Mesodermal cell (in vitro differentiated cells): ENCODE data around the gene CARD11.

Source experiments
- H3K27ac ChIP-seq: 2 replicates; pipeline ENCODE4 v1.7.0; 2013; ENCODE audit warnings: mild to moderate bottlenecking, low read depth, low read length, moderate library complexity; ENCODE audit not compliant: severe bottlenecking
- H3K36me3 ChIP-seq: 2 replicates; pipeline ENCODE4 v1.7.1; 2013; ENCODE audit warnings: mild to moderate bottlenecking, low read length, moderate library complexity; ENCODE audit not compliant: control insufficient read depth, insufficient read depth
- H3K4me1 ChIP-seq: one replicate; pipeline ENCODE4 v1.7.1; 2013; ENCODE audit warnings: mild to moderate bottlenecking, low read length; ENCODE audit not compliant: insufficient read depth, control insufficient read depth, poor library complexity, severe bottlenecking
- H3K4me3 ChIP-seq: 2 replicates; pipeline ENCODE4 v1.7.0; 2013; ENCODE audit warnings: low read length, control low read depth, mild to moderate bottlenecking; ENCODE audit not compliant: insufficient read depth, poor library complexity, severe bottlenecking; ENCODE audit errors: extremely low read depth
- H3K9me3 ChIP-seq: 2 replicates; pipeline ENCODE4 v1.7.1; 2013; ENCODE audit warnings: mild to moderate bottlenecking, low read length, moderate library complexity; ENCODE audit not compliant: control insufficient read depth
- WGBS, 2 experiments: methylation state at CpG; one replicate each; pipeline ENCODE4 v1.1.5; 2013; ENCODE audit warnings: missing lambda C conversion rate in 2 of 2; ENCODE audit not compliant: insufficient coverage in 2 of 2; 5-methylcytosine and 5-hydroxymethylcytosine counted together

CARD11 gene

GRCh38 chr7:2886900-2887299, 156.8 kb downstream of the CARD11 start:
- no peaks in the 10 kb centered on the region for H3K4me1 ChIP-seq
- H3K36me3 ChIP-seq, result no peaks in the 10 kb centered on the region
- H3K9me3 ChIP-seq, result no peaks in the 10 kb centered on the region
- H3K4me3 ChIP-seq, result no peak overlapping the region
- WGBS, 2 experiments, result 37 to 39% methylated on average over 3 to 7 of the region's 12 CpGs
- no peak overlapping the region for H3K27ac ChIP-seq

GRCh38 chr7:2886391-2886790, 157.3 kb downstream of the CARD11 start:
- 70 to 84% methylated on average over 3 of the region's 5 CpGs for WGBS, 2 experiments
- Histone ChIP-seq H3K27ac (no peak overlapping the region), H3K36me3 (no peaks in the 10 kb centered on the region), H3K4me3 (no peak overlapping the region), H3K9me3 (no peaks in the 10 kb centered on the region), H3K4me1 (no peaks in the 10 kb centered on the region)

GRCh38 chr7:2884161-2884560, 159.5 kb downstream of the CARD11 start:
- H3K4me1 ChIP-seq, result peaks cover 5% of the 10 kb centered on the region
- H3K36me3 ChIP-seq, result no peaks in the 10 kb centered on the region
- 83 to 85% methylated on average over 6 of the region's 9 CpGs for WGBS, 2 experiments
- H3K27ac ChIP-seq, result no peak overlapping the region
- H3K4me3 ChIP-seq, result no peak overlapping the region
- H3K9me3 ChIP-seq, result no peaks in the 10 kb centered on the region

- H3K9me3 ChIP-seq, result no peaks in the 10 kb centered on the region
- 84 to 95% methylated on average over 16 to 17 of the region's 17 CpGs for WGBS, 2 experiments
- H3K4me1 ChIP-seq, result peaks cover 5% of the 10 kb centered on the region
- H3K36me3 ChIP-seq, result no peaks in the 10 kb centered on the region
- H3K27ac ChIP-seq, result no peak overlapping the region
- no peak overlapping the region for H3K4me3 ChIP-seq
These were observed 160.6 kb downstream of the CARD11 start for GRCh38 chr7:2883101-2883500.

- Histone ChIP-seq H3K36me3 (no peaks in the 10 kb centered on the region), H3K4me3 (no peak overlapping the region), H3K4me1 (peaks cover 5% of the 10 kb centered on the region), H3K27ac (no peak overlapping the region), H3K9me3 (no peaks in the 10 kb centered on the region)
- 70 to 79% methylated on average over 9 to 10 of the region's 10 CpGs for WGBS, 2 experiments
These were observed 161.6 kb downstream of the CARD11 start for GRCh38 chr7:2882111-2882510.

- no peak overlapping the region for H3K4me3 ChIP-seq
- H3K27ac ChIP-seq, result no peak overlapping the region
- WGBS, 2 experiments, result 80 to 90% methylated on average over 12 to 15 of the region's 18 CpGs
- H3K9me3 ChIP-seq, result no peaks in the 10 kb centered on the region
- H3K4me1 ChIP-seq, result peaks cover 5% of the 10 kb centered on the region
- H3K36me3 ChIP-seq, result no peaks in the 10 kb centered on the region
These were observed 162.7 kb downstream of the CARD11 start for GRCh38 chr7:2880874-2881533.

- no peak overlapping the region for H3K27ac ChIP-seq
- H3K9me3 ChIP-seq, result no peaks in the 10 kb centered on the region
- H3K36me3 ChIP-seq, result no peaks in the 10 kb centered on the region
- no peak overlapping the region for H3K4me3 ChIP-seq
- 86 to 88% methylated on average over 7 to 8 of the region's 8 CpGs for WGBS, 2 experiments
- peaks cover 5% of the 10 kb centered on the region for H3K4me1 ChIP-seq
These were observed 163.6 kb downstream of the CARD11 start for GRCh38 chr7:2880051-2880450.

- no peaks in the 10 kb centered on the region for H3K9me3 ChIP-seq
- H3K4me1 ChIP-seq, result peaks cover 5% of the 10 kb centered on the region
- no peaks in the 10 kb centered on the region for H3K36me3 ChIP-seq
- H3K27ac ChIP-seq, result no peak overlapping the region
- WGBS, 2 experiments, result 89 to 93% methylated on average over 8 of the region's 8 CpGs
- no peak overlapping the region for H3K4me3 ChIP-seq
These were observed 164.3 kb downstream of the CARD11 start for GRCh38 chr7:2879354-2879753.

GRCh38 chr7:2878306-2878705, 165.4 kb downstream of the CARD11 start:
- H3K27ac ChIP-seq, result no peak overlapping the region

GRCh38 chr7:2876031-2876731, 167.5 kb downstream of the CARD11 start:
- H3K4me3 ChIP-seq, result no peak overlapping the region
- no peaks in the 10 kb centered on the region for H3K36me3 ChIP-seq
- WGBS, 2 experiments, result 77 to 79% methylated on average over 18 to 20 of the region's 24 CpGs
- H3K27ac ChIP-seq, result no peak overlapping the region
- peaks cover 5% of the 10 kb centered on the region for H3K4me1 ChIP-seq
- H3K9me3 ChIP-seq, result no peaks in the 10 kb centered on the region

More at GRCh38 chr7:2878306-2878705, 165.4 kb downstream of the CARD11 start:
- H3K4me3 ChIP-seq, result no peak overlapping the region
- no peaks in the 10 kb centered on the region for H3K9me3 ChIP-seq
- WGBS, 2 experiments, result 75 to 92% methylated on average over 3 of the region's 3 CpGs
- H3K4me1 ChIP-seq, result peaks cover 5% of the 10 kb centered on the region
- H3K36me3 ChIP-seq, result no peaks in the 10 kb centered on the region
